ENCODE results near the gene HSPB6.
"Not testable (repeated sequence)": the region's sequence is repeated elsewhere in the genome, so short reads cannot be mapped to it uniquely, and the experiment has no call there.

HSPB6 gene
- 0 reads per million in 2 donors for total RNA-seq

GRCh38 chr19:35756377-35757230 lies at the start of gene HSPB6:
HSPB6 (minus strand) TSS chr19:35757029; CDS start chr19:35757008, 21 bp downstream.
- DNase-seq = no peak

- DNase-seq = no peak
These were observed 49.8 kb upstream of the HSPB6 start for GRCh38 chr19:35806597-35806996.

GRCh38 chr19:35805526-35806102 lies 48.8 kb upstream of the HSPB6 start:
- no peak for DNase-seq

- no peak for DNase-seq
These were observed 45.0 kb upstream of the HSPB6 start for GRCh38 chr19:35801828-35802227.

GRCh38 chr19:35797663-35798062 lies 40.8 kb upstream of the HSPB6 start:
- DNase-seq = no peak

GRCh38 chr19:35796645-35797542 lies 40.1 kb upstream of the HSPB6 start:
- no peak for DNase-seq

GRCh38 chr19:35795564-35795963 lies 38.7 kb upstream of the HSPB6 start:
- DNase-seq = not testable (repeated sequence)

- DNase-seq = no peak
These were observed 36.7 kb upstream of the HSPB6 start for GRCh38 chr19:35793381-35794165.

- DNase-seq = no peak
These were observed 36.1 kb upstream of the HSPB6 start for GRCh38 chr19:35792888-35793287.

- no peak for DNase-seq
These were observed 35.5 kb upstream of the HSPB6 start for GRCh38 chr19:35792312-35792711.

GRCh38 chr19:35791814-35792279 lies 35.0 kb upstream of the HSPB6 start:
- no peak for DNase-seq

GRCh38 chr19:35790981-35791813 lies 34.4 kb upstream of the HSPB6 start:
- DNase-seq = no peak

- no peak for DNase-seq
These were observed 33.4 kb upstream of the HSPB6 start for GRCh38 chr19:35789978-35790944.

GRCh38 chr19:35789195-35789977 lies 32.6 kb upstream of the HSPB6 start:
- no peak for DNase-seq

GRCh38 chr19:35788205-35788960 lies 31.6 kb upstream of the HSPB6 start:
- no peak for DNase-seq

GRCh38 chr19:35787227-35787799 lies 30.5 kb upstream of the HSPB6 start:
- no peak for DNase-seq

- DNase-seq = no peak
These were observed 29.7 kb upstream of the HSPB6 start for GRCh38 chr19:35786299-35787160.
